Heart left ventricle (tissue), 13 donors: ENCODE data around the gene SMYD4.

Experiments
- CTCF ChIP-seq, 12 donors: fragments of 200-600 bp; sonication (generic) in 4 of 12; IDR thresholded peaks; one replicate each; pipeline versions ENCODE4 v1.5.0 to v1.8.0; 2018 to 2022; ENCODE audit warnings: antibody characterized with exemption in 12 of 12, mild to moderate bottlenecking in 5 of 12
- POLR2A ChIP-seq, 2 donors: fragments of 450-650 bp; IDR thresholded peaks; one replicate each; pipeline ENCODE4 v1.6.1; 2017; ENCODE audit warnings: antibody characterized with exemption in 2 of 2, mild to moderate bottlenecking in 2 of 2, moderate library complexity in 2 of 2
- donor health status: ischemic (EF 13 %, LVEDD 7.1; RV severe dilation, severe dysfunction).
- donor health status: DM: no; HTN: yes; CAD: no.
- donor health status: DM: no; HTN: no; CAD: no.
- donor health status: ischemic (EF 25% LVEDD 6.9; RV normal size, moderate dysfunction).
- donor health status: ischemic (EF 25% LVEDD 5.7; RV mildly dilated, moderate dysfunction).
- donor health status: ischemic (EF 35%, LVEDD 5.7; RV mildly dilated, moderate dysfunction).
- donor health status: nonischemic (EF 11% LVEDD 7.7; RV severe dilation, severe dysfunction).
- donor health status: DM: yes; HTN: yes; CAD: no.
- donor health status: PGD.
- donor health status: ischemic (EF 29% LVEDD 5.4; RV normal size, mild dysfunction).
- donor health status: nonischemic (EF 23%, LVEDD 6.1; RV moderate dilation, normal function).

DNA sequence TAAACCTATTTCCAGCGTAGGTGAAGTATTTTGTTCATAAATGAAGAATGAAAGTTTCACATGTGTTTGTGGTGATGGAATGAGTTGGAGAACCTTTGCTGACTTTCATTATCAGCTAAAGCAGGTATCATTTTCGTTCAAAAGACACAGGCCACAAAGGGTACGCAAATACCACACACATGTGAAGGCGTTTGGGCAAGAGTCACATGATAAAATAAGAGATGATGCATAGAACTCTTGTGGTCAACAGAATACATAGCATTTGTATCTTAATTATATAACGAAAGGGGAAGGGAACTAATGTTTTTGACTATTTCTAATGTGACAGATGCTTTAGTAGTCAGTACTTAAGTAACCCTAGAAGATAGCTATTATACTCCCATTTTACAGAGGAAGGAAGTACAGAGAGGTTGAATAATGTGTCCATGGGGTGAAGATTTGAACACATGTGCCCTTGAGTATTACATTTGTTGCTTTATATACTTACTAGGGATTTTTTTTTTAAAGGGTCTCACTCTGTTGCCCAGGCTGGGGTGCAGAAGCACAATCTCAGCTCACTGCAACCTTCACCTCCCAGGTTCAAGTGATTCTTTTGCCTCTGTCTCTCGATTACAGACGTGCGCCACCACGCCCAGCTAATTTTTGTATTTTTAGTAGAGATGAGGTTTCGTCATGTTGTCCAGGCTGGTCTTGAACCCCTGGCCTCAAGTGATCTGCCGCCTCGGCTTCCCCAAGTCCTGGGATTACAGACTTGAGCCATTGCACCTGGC is 4.9 kb upstream of the SMYD4 start:
- TF ChIP-seq CTCF (IDR thresholded peaks at IDR 0.05) (no peak), POLR2A (IDR thresholded peaks at IDR 0.05) (no peak)
